Esophagus muscularis mucosa (tissue), 3 donors: Measurements from ENCODE around the gene CHAT.

ENCODE experiments used
- POLR2A ChIP-seq: fragments of 450-650 bp; IDR thresholded peaks from one replicate; pipeline ENCODE4 v1.6.1; 2017; ENCODE audit warnings: antibody characterized with exemption, moderate library complexity, mild to moderate bottlenecking, low read depth
- TF ChIP-seq, protein P1 (sequence below), 3 experiments: fragments of 200-600 bp in 2 of 3; fragments of 450-650 bp in 1 of 3; sonication (generic) in 2 of 3; IDR thresholded peaks; one replicate each; pipeline ENCODE4 v1.5.1; 2017 to 2019; ENCODE audit warnings: antibody characterized with exemption in 3 of 3, mild to moderate bottlenecking in 2 of 3, moderate library complexity in 1 of 3

DNA sequence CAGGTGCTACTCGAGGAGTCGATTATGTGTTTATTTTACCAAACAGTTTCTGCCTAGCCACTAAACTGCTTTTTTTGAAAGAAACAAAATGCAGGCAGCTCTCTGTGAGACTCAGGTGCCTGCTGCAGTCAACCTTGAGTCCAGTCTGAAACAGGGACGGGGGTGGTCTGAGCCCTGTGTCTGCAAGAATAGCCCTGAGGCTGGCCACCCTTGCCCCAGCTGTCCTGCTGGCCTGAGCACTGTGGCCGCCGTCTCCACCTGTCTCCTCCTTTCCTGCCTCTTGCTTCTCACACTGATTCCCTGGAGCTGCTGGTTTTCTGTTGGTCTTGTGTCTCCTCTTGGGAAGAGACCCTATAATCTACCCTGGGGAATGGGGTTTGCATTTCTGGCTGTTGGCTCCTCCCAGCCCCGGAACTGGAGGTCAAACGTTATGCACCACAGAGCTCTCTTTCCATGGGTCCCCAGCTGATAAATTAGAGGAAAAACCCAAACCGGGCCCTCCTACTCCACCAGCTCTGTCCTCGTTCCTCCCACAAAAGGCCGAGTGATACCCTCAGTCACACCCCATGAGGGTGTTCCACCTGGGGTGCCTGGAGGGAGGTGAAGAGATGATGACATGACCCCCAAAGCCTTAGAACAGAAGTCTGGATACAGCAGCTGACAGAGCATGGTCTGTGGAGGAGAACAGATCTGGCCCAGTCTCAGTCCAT, 18.7 kb upstream of the CHAT start:
- no peak for TF ChIP-seq POLR2A
- TF ChIP-seq, protein P1, sequence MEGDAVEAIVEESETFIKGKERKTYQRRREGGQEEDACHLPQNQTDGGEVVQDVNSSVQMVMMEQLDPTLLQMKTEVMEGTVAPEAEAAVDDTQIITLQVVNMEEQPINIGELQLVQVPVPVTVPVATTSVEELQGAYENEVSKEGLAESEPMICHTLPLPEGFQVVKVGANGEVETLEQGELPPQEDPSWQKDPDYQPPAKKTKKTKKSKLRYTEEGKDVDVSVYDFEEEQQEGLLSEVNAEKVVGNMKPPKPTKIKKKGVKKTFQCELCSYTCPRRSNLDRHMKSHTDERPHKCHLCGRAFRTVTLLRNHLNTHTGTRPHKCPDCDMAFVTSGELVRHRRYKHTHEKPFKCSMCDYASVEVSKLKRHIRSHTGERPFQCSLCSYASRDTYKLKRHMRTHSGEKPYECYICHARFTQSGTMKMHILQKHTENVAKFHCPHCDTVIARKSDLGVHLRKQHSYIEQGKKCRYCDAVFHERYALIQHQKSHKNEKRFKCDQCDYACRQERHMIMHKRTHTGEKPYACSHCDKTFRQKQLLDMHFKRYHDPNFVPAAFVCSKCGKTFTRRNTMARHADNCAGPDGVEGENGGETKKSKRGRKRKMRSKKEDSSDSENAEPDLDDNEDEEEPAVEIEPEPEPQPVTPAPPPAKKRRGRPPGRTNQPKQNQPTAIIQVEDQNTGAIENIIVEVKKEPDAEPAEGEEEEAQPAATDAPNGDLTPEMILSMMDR (IDR thresholded peaks at IDR 0.05), result no peak
